GM23338 (cell line): ENCODE data around the gene MXRA8. TPM values are rescaled to one million over a fixed set of nuclear protein-coding genes. Genes with fewer than 3 reads are reported as not detected.

Experiments
- ATAC-seq: fragments of 200-7000 bp; cut with Tn5 transposase; 3 replicates; pipeline ENCODE4 v1.9.1; 2020
- DNase-seq: peaks from one replicate; pipeline ENCODE4 v3.0.0-alpha.2; 2015; ENCODE audit warnings: low spot score
- H2AFZ ChIP-seq: fragments of 200-600 bp; sonication (generic); 2 replicates; pipeline ENCODE4 v1.8.0; 2016; ENCODE audit warnings: antibody characterized with exemption, mild to moderate bottlenecking, moderate library complexity
- H3F3A ChIP-seq: fragments of 200-600 bp; sonication (generic); replicated peaks from 2 replicates; pipeline ENCODE4 v1.8.0; 2017; ENCODE audit warnings: antibody characterized with exemption, mixed run types, low read depth
- H3K27ac ChIP-seq: fragments of 200-600 bp; sonication (generic); 2 replicates; pipeline ENCODE4 v1.6.1; 2016; ENCODE audit warnings: low read depth
- H3K27me3 ChIP-seq: fragments of 200-600 bp; sonication (generic); 2 replicates; pipeline ENCODE4 v1.8.0; 2016; ENCODE audit warnings: mild to moderate bottlenecking, mixed run types, moderate library complexity; ENCODE audit not compliant: insufficient read depth
- H3K36me3 ChIP-seq: fragments of 200-600 bp; sonication (generic); 2 replicates; pipeline ENCODE4 v1.8.0; 2016; ENCODE audit warnings: mild to moderate bottlenecking; ENCODE audit not compliant: insufficient read depth
- H3K4me1 ChIP-seq: fragments of 200-600 bp; sonication (generic); 2 replicates; pipeline ENCODE4 v1.8.0; 2016; ENCODE audit warnings: mild to moderate bottlenecking, moderate library complexity; ENCODE audit not compliant: insufficient read depth
- H3K4me2 ChIP-seq: fragments of 200-600 bp; sonication (generic); 2 replicates; pipeline ENCODE4 v1.7.1; 2017; ENCODE audit warnings: mixed run types
- H3K4me3 ChIP-seq: fragments of 200-600 bp; sonication (generic); 2 replicates; pipeline ENCODE4 v1.6.1; 2016; ENCODE audit warnings: mixed run types
- H3K79me2 ChIP-seq: fragments of 200-600 bp; sonication (generic); replicated peaks from 2 replicates; pipeline ENCODE4 v1.8.0; 2017; ENCODE audit warnings: mild to moderate bottlenecking; ENCODE audit not compliant: insufficient read depth
- H3K9me2 ChIP-seq: fragments of 200-600 bp; sonication (generic); 2 replicates; pipeline ENCODE4 v1.8.0; 2017; ENCODE audit not compliant: insufficient read depth
- H4K20me1 ChIP-seq: fragments of 200-600 bp; sonication (generic); replicated peaks from 2 replicates; pipeline ENCODE4 v1.8.0; 2017; ENCODE audit warnings: mild to moderate bottlenecking; ENCODE audit not compliant: insufficient read depth
- H3K27ac Mint-ChIP-seq: 2 replicates; pipeline ENCODE4 v1.8.0; 2020; ENCODE audit warnings: inconsistent platforms, mild to moderate bottlenecking, moderate library complexity, mixed read lengths
- H3K27me3 Mint-ChIP-seq: 3 replicates; pipeline ENCODE4 v1.8.0; 2022; ENCODE audit warnings: low read depth, mild to moderate bottlenecking, moderate library complexity, mixed read lengths, inconsistent platforms; ENCODE audit not compliant: insufficient read depth, poor library complexity
- H3K36me3 Mint-ChIP-seq: 3 replicates; pipeline ENCODE4 v1.8.0; 2021; ENCODE audit warnings: low read depth, mild to moderate bottlenecking, inconsistent platforms, moderate library complexity, mixed read lengths
- H3K4me1 Mint-ChIP-seq: 3 replicates; pipeline ENCODE4 v1.8.0; 2020; ENCODE audit warnings: mild to moderate bottlenecking, inconsistent platforms, mixed read lengths
- H3K4me3 Mint-ChIP-seq: 3 replicates; pipeline ENCODE4 v1.8.0; 2021; ENCODE audit warnings: moderate library complexity, mild to moderate bottlenecking, inconsistent platforms, mixed read lengths
- H3K9me3 Mint-ChIP-seq: 3 replicates; pipeline ENCODE4 v1.8.0; 2020; ENCODE audit warnings: moderate library complexity, mild to moderate bottlenecking, inconsistent platforms, mixed read lengths
- CREB1 ChIP-seq: fragments of 250-450 bp; sonication (Bioruptor Pico); IDR thresholded peaks from 2 replicates; pipeline ENCODE4 v1.5.0; 2020; ENCODE audit warnings: low read depth, mild to moderate bottlenecking, moderate library complexity
- EZH2 ChIP-seq: fragments of 200-600 bp; sonication (generic); IDR thresholded peaks from one replicate; pipeline ENCODE4 v1.8.0; 2017; ENCODE audit warnings: antibody characterized with exemption, mild to moderate bottlenecking, low read depth; ENCODE audit not compliant: unreplicated experiment
- EZH2phosphoT487 ChIP-seq: fragments of 200-600 bp; sonication (generic); IDR thresholded peaks from one replicate; pipeline ENCODE4 v1.8.1; 2018; ENCODE audit warnings: antibody characterized with exemption; ENCODE audit not compliant: unreplicated experiment
- JUNB ChIP-seq: IDR thresholded peaks from one replicate; pipeline ENCODE4 v1.6.1; 2016; ENCODE audit warnings: antibody characterized with exemption; ENCODE audit not compliant: unreplicated experiment
- NANOG ChIP-seq: IDR thresholded peaks from 2 replicates; pipeline ENCODE4 v1.6.1; 2016; ENCODE audit warnings: antibody characterized with exemption, borderline replicate concordance
- POLR2AphosphoS5 ChIP-seq: IDR thresholded peaks from 2 replicates; pipeline ENCODE4 v1.6.1; 2016; ENCODE audit warnings: antibody characterized with exemption, low read depth
- STAT1 ChIP-seq: IDR thresholded peaks from one replicate; pipeline ENCODE4 v1.6.1; 2016; ENCODE audit warnings: antibody characterized with exemption; ENCODE audit not compliant: unreplicated experiment
- ZNF114 ChIP-seq: fragments of 250-450 bp; sonication (Bioruptor Pico); IDR thresholded peaks from 2 replicates; pipeline ENCODE4 v1.5.0; 2020; ENCODE audit warnings: mild to moderate bottlenecking, moderate library complexity
- ZNF331 ChIP-seq: fragments of 250-450 bp; sonication (Bioruptor Pico); IDR thresholded peaks from 2 replicates; pipeline ENCODE4 v1.5.0; 2020; ENCODE audit warnings: low read depth, mild to moderate bottlenecking, moderate library complexity
- polyA plus RNA-seq: library from polyadenylated mRNA; unstranded; fragments of >200 nt; fragmentation: Nextera tagmentation; extraction: Ambion mirVana; gene quantifications from 2 replicates; pipeline ENCODE4 v1.2.1, GENCODE V29; 2016
- total RNA-seq: library from RNA; depleted of rRNA; stranded (reverse); fragments of >200 nt; shearing (Covaris generic); gene quantifications from 2 replicates; pipeline ENCODE4 v1.2.3, GENCODE V29; 2014
- TF ChIP-seq, protein P1 (sequence below): fragments of 250-450 bp; sonication (Bioruptor Pico); IDR thresholded peaks from 2 replicates; pipeline ENCODE4 v1.5.0; 2020; ENCODE audit warnings: mild to moderate bottlenecking, moderate library complexity
- TF ChIP-seq, protein P2 (sequence below), 2 experiments: fragments of 200-600 bp in 1 of 2; sonication (generic) in 1 of 2; conservative IDR thresholded peaks; 2 replicates each; pipeline versions ENCODE4 v1.5.1 to v1.6.1; 2016 to 2017; ENCODE audit warnings: antibody characterized with exemption in 2 of 2, low read depth in 2 of 2, mild to moderate bottlenecking in 2 of 2, moderate library complexity in 1 of 2
- TF ChIP-seq, protein P3 (sequence below): IDR thresholded peaks from 2 replicates; pipeline ENCODE4 v1.6.1; 2016; ENCODE audit warnings: antibody characterized with exemption
- TF ChIP-seq, protein P4 (sequence below): IDR thresholded peaks from one replicate; pipeline ENCODE4 v1.6.1; 2018; ENCODE audit warnings: antibody characterized with exemption; ENCODE audit not compliant: unreplicated experiment

Gene MXRA8
- total and polyA plus RNA-seq, 2 experiments from 2014 or later = 9.1 to 17.2 TPM

DNA sequence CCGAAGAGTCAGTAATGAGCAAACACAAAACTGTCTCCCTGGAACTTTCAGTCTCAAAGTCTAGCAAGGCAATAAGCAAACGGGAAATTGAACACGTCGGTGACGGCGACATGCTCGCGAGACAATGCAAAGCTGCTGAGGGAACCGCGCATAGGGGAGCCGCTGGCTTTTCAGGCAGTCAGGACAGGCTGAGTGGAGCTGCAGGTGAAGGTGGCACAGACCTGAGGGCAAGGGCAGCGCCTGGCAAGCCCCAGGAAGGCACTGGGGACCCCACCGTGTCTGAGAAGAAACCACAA, 38.8 kb downstream of the MXRA8 start:
- Histone ChIP-seq H3K4me3 (no peak overlapping the region), H3F3A (peaks cover 11% of the 10 kb centered on the region; the same call in 1 of the 2 replicates), H3K4me1 (peaks cover 7% of the 10 kb centered on the region; the same call in 1 of the 2 replicates), H3K9me2 (no peaks in the 10 kb centered on the region), H3K36me3 (no peaks in the 10 kb centered on the region), H2AFZ (no peak overlapping the region), H3K4me2 (no peak overlapping the region), H3K27ac (no peak overlapping the region), H3K27me3 (no peaks in the 10 kb centered on the region), H4K20me1 (peaks cover 24% of the 10 kb centered on the region), H3K79me2 (peaks cover 72% of the 10 kb centered on the region)
- H3K4me1 Mint-ChIP-seq = peaks cover 29% of the 10 kb centered on the region
- no peak for DNase-seq
- no peak for ATAC-seq
- peaks cover 32% of the 10 kb centered on the region for H3K27me3 Mint-ChIP-seq
- peaks cover 51% of the 10 kb centered on the region for H3K36me3 Mint-ChIP-seq
- H3K27ac Mint-ChIP-seq = no peak overlapping the region
- TF ChIP-seq JUNB = no peak
- TF ChIP-seq, protein P1, sequence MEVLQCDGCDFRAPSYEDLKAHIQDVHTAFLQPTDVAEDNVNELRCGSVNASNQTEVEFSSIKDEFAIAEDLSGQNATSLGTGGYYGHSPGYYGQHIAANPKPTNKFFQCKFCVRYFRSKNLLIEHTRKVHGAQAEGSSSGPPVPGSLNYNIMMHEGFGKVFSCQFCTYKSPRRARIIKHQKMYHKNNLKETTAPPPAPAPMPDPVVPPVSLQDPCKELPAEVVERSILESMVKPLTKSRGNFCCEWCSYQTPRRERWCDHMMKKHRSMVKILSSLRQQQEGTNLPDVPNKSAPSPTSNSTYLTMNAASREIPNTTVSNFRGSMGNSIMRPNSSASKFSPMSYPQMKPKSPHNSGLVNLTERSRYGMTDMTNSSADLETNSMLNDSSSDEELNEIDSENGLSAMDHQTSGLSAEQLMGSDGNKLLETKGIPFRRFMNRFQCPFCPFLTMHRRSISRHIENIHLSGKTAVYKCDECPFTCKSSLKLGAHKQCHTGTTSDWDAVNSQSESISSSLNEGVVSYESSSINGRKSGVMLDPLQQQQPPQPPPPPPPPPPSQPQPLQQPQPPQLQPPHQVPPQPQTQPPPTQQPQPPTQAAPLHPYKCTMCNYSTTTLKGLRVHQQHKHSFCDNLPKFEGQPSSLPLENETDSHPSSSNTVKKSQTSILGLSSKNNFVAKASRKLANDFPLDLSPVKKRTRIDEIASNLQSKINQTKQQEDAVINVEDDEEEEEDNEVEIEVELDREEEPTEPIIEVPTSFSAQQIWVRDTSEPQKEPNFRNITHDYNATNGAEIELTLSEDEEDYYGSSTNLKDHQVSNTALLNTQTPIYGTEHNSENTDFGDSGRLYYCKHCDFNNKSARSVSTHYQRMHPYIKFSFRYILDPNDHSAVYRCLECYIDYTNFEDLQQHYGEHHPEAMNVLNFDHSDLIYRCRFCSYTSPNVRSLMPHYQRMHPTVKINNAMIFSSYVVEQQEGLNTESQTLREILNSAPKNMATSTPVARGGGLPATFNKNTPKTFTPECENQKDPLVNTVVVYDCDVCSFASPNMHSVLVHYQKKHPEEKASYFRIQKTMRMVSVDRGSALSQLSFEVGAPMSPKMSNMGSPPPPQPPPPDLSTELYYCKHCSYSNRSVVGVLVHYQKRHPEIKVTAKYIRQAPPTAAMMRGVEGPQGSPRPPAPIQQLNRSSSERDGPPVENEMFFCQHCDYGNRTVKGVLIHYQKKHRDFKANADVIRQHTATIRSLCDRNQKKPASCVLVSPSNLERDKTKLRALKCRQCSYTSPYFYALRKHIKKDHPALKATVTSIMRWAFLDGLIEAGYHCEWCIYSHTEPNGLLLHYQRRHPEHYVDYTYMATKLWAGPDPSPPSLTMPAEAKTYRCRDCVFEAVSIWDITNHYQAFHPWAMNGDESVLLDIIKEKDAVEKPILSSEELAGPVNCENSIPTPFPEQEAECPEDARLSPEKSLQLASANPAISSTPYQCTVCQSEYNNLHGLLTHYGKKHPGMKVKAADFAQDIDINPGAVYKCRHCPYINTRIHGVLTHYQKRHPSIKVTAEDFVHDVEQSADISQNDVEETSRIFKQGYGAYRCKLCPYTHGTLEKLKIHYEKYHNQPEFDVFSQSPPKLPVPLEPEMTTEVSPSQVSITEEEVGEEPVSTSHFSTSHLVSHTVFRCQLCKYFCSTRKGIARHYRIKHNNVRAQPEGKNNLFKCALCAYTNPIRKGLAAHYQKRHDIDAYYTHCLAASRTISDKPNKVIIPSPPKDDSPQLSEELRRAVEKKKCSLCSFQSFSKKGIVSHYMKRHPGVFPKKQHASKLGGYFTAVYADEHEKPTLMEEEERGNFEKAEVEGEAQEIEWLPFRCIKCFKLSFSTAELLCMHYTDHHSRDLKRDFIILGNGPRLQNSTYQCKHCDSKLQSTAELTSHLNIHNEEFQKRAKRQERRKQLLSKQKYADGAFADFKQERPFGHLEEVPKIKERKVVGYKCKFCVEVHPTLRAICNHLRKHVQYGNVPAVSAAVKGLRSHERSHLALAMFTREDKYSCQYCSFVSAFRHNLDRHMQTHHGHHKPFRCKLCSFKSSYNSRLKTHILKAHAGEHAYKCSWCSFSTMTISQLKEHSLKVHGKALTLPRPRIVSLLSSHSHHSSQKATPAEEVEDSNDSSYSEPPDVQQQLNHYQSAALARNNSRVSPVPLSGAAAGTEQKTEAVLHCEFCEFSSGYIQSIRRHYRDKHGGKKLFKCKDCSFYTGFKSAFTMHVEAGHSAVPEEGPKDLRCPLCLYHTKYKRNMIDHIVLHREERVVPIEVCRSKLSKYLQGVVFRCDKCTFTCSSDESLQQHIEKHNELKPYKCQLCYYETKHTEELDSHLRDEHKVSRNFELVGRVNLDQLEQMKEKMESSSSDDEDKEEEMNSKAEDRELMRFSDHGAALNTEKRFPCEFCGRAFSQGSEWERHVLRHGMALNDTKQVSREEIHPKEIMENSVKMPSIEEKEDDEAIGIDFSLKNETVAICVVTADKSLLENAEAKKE (CRISPR knock-in tag) = no peak
- no peak for TF ChIP-seq CREB1 (CRISPR knock-in tag)
- TF ChIP-seq, protein P2, sequence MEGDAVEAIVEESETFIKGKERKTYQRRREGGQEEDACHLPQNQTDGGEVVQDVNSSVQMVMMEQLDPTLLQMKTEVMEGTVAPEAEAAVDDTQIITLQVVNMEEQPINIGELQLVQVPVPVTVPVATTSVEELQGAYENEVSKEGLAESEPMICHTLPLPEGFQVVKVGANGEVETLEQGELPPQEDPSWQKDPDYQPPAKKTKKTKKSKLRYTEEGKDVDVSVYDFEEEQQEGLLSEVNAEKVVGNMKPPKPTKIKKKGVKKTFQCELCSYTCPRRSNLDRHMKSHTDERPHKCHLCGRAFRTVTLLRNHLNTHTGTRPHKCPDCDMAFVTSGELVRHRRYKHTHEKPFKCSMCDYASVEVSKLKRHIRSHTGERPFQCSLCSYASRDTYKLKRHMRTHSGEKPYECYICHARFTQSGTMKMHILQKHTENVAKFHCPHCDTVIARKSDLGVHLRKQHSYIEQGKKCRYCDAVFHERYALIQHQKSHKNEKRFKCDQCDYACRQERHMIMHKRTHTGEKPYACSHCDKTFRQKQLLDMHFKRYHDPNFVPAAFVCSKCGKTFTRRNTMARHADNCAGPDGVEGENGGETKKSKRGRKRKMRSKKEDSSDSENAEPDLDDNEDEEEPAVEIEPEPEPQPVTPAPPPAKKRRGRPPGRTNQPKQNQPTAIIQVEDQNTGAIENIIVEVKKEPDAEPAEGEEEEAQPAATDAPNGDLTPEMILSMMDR (conservative IDR thresholded peaks at IDR 0.05; ENCODE audit: low read depth in 2 of 2) = no peak
- no peak for TF ChIP-seq NANOG
- TF ChIP-seq ZNF331 (CRISPR knock-in tag) = no peak
- no peak for TF ChIP-seq ZNF114 (CRISPR knock-in tag)
- TF ChIP-seq EZH2phosphoT487 = no peak
- TF ChIP-seq EZH2 = no peak
- TF ChIP-seq POLR2AphosphoS5 = no peak
- no peak for TF ChIP-seq STAT1
- TF ChIP-seq, protein P3, sequence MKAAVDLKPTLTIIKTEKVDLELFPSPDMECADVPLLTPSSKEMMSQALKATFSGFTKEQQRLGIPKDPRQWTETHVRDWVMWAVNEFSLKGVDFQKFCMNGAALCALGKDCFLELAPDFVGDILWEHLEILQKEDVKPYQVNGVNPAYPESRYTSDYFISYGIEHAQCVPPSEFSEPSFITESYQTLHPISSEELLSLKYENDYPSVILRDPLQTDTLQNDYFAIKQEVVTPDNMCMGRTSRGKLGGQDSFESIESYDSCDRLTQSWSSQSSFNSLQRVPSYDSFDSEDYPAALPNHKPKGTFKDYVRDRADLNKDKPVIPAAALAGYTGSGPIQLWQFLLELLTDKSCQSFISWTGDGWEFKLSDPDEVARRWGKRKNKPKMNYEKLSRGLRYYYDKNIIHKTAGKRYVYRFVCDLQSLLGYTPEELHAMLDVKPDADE = no peak
- TF ChIP-seq, protein P4, sequence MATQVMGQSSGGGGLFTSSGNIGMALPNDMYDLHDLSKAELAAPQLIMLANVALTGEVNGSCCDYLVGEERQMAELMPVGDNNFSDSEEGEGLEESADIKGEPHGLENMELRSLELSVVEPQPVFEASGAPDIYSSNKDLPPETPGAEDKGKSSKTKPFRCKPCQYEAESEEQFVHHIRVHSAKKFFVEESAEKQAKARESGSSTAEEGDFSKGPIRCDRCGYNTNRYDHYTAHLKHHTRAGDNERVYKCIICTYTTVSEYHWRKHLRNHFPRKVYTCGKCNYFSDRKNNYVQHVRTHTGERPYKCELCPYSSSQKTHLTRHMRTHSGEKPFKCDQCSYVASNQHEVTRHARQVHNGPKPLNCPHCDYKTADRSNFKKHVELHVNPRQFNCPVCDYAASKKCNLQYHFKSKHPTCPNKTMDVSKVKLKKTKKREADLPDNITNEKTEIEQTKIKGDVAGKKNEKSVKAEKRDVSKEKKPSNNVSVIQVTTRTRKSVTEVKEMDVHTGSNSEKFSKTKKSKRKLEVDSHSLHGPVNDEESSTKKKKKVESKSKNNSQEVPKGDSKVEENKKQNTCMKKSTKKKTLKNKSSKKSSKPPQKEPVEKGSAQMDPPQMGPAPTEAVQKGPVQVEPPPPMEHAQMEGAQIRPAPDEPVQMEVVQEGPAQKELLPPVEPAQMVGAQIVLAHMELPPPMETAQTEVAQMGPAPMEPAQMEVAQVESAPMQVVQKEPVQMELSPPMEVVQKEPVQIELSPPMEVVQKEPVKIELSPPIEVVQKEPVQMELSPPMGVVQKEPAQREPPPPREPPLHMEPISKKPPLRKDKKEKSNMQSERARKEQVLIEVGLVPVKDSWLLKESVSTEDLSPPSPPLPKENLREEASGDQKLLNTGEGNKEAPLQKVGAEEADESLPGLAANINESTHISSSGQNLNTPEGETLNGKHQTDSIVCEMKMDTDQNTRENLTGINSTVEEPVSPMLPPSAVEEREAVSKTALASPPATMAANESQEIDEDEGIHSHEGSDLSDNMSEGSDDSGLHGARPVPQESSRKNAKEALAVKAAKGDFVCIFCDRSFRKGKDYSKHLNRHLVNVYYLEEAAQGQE = no peak
- H3K4me3 Mint-ChIP-seq = no peak overlapping the region
- no peaks in the 10 kb centered on the region; the same call in 1 of the 3 replicates for H3K9me3 Mint-ChIP-seq
